Activated CD8-positive, alpha-beta memory T cell treated with anti-CD3 and anti-CD28 coated beads, Interleukin-2, amount 50 U/mL, for 1 hour (primary cell): ENCODE data around the gene CDON.

Experiments
- DNase-seq: peaks from one replicate; pipeline ENCODE4 v3.0.0-alpha.2; 2020; ENCODE audit errors: extremely low read depth

Gene CDON

GRCh38 chr11:125944350-125945010 is 118.2 kb downstream of the CDON start:
- DNase-seq: no peak

GRCh38 chr11:125943661-125944349 is 118.9 kb downstream of the CDON start:
- no peak for DNase-seq

- no peak for DNase-seq
These were observed 119.8 kb downstream of the CDON start for GRCh38 chr11:125942771-125943428.

- DNase-seq: no peak
These were observed 120.8 kb downstream of the CDON start for GRCh38 chr11:125941619-125942611.

- no peak for DNase-seq
These were observed 121.4 kb downstream of the CDON start for GRCh38 chr11:125941267-125941618.

GRCh38 chr11:125940145-125940544 is 122.5 kb downstream of the CDON start:
- DNase-seq: no peak

GRCh38 chr11:125939081-125939521 is 123.6 kb downstream of the CDON start:
- DNase-seq: no peak

GRCh38 chr11:125938418-125938817 is 124.2 kb downstream of the CDON start:
- DNase-seq: no peak

GRCh38 chr11:125935618-125936199 is 127.0 kb downstream of the CDON start:
- DNase-seq: no peak

GRCh38 chr11:125935056-125935455 is 127.6 kb downstream of the CDON start:
- DNase-seq: no peak

GRCh38 chr11:125934473-125934872 is 128.2 kb downstream of the CDON start:
- no peak for DNase-seq

- no peak for DNase-seq
These were observed 129.4 kb downstream of the CDON start for GRCh38 chr11:125933030-125933813.

- DNase-seq: no peak
These were observed 130.4 kb downstream of the CDON start for GRCh38 chr11:125932301-125932700.

- DNase-seq: no peak
These were observed 131.0 kb downstream of the CDON start for GRCh38 chr11:125931668-125932067.

GRCh38 chr11:125931116-125931515 is 131.6 kb downstream of the CDON start:
- DNase-seq: no peak

- no peak for DNase-seq
These were observed 132.6 kb downstream of the CDON start for GRCh38 chr11:125930076-125930450.

GRCh38 chr11:125929445-125930075 is 133.1 kb downstream of the CDON start:
- no peak for DNase-seq

- no peak for DNase-seq
These were observed 136.0 kb downstream of the CDON start for GRCh38 chr11:125926682-125927081.

GRCh38 chr11:125925804-125926203 is 136.9 kb downstream of the CDON start:
- no peak for DNase-seq

- no peak for DNase-seq
These were observed 137.4 kb downstream of the CDON start for GRCh38 chr11:125925247-125925740.
